22Rv1 (cell line): ENCODE measurements around the gene ADAT3.

Experiments used
- CTCF ChIP-seq: fragments of 450-650 bp; IDR thresholded peaks from 2 replicates; pipeline ENCODE4 v1.5.1; 2017; ENCODE audit warnings: mild to moderate bottlenecking
- ZFX ChIP-seq: fragments of 450-650 bp; IDR thresholded peaks from 2 replicates; pipeline ENCODE4 v1.6.1; 2017; ENCODE audit warnings: antibody characterized with exemption, borderline replicate concordance

GRCh38 chr19:1944916-1945561 lies 39.8 kb downstream of the ADAT3 start:
- TF ChIP-seq CTCF (no peak), ZFX (no peak)
